GM21825 (cell line): ENCODE results near the gene STUB1.

Experiments
- ATAC-seq: cut with Tn5 transposase; IDR thresholded peaks from one replicate; pipeline ENCODE4 v1.9.1; 2021; ENCODE audit warnings: mild to moderate bottlenecking, moderate library complexity; ENCODE audit not compliant: unreplicated experiment

The STUB1 gene

DNA sequence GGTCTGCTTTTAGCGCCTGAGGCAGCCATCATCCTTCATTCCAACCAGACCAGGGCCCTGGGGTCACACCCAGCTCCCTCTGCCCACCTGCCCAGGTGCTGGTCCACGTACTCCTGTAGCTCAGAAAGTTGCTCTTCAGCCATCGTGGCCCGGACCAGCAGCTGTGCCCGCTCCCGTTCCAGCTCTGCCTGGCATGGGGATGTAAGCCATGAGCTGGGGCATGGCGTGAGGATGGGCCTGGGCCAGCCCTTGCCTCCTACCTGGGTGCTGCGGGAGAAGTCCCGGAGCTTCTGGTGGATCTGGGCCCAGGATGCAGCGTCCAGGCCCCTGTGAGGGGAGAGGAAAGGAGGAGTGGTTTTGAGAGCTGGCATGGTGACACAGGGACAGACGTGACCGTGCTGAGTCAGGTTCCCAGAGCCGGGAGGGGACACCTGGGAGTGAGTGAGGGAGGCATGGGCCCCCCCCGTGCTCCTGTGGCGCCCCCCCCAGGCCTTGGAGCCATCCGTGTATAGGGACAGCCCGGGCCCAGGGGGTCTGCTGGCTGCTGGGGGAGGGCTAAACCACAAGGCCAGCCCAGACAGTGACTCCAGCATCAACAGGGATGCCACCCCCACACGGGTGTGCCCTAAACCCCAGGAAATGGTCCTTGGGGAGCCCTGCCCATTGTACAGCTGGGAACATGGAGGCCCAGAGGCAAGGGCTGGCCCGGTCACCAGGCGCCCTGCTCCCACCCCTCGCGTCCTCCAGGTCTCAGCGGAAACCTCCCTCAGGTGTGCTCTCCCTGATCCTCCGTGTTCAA lies 42.8 kb downstream of the STUB1 start:
- no peak for ATAC-seq

DNA sequence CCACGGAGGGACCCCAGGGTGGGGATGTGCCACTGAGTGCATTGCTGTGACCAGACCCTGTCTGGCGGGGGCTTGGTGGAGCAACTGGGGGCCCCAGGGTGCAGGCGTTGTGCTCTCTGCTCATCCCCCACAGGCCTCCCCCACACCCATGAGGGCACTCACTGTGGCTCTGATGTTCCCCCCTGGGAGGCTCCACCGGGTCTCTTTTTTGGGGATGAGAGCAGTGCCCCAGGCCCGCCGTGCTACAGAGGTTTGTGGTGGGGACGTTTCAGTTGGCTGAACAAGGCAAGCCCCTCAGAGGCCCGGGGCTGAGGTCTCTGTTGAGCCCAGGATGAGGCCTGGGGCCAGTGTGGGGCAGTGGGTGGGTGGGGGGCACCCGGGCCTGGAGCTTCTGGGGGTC lies 43.5 kb downstream of the STUB1 start:
- ATAC-seq, result no peak

DNA sequence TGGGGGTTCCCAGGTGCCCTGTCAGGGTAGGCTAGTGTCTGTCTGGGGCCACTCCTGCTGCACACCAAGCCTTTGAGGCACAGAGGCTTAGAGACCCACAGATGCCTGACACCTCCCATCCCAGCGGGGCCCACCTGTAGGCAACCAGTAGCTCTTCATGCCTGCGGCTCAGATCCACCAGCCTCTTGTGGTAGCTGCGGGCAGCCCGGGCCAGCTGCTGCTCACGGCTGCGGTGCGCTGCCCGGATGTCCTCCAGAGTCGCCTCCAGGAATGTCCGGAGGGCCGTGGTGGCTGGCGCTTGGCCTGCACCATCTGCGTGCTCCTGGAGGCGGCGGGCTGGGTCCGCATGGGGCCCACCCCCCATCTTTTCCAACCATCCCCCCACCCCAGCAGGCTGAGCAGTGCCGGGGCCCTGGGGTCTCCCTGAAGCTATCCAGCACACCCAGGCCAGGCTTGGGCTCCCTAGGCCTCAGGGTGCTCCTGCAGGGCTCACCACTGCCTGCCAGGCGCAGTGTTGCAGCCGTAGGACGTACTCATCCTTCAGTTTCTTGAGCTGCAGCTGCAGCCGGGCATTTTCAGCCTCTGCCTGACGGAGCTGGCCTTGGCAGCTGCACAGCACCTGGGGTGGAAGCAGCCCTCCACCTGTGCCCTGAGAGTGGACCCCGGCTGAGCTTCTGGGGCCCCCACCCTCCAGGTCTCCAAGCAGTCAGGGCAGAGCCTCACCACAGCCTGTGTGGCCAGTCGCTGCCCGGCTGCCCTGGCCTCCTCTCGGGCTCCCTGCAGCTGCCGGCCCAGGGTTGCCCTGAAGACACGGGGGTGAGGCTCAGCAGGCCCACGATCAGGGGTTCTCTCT lies 44.2 kb downstream of the STUB1 start:
- no peak for ATAC-seq

DNA sequence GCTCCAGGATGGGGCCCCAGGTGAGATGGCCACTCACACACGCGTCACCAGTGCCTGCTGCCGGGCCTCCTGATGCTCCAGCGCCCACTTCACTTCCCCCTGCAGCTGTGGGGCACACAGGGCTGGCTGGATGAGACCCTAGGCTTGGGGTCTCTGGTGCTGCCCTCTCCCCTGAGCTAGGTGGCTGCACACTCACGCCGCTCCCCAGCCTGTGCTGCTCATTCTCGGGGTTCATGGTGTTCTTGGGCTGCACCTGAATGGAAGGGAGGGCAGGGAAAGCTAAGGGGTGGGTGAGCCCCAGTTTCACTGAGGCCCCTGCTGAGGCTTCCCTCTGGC lies 44.8 kb downstream of the STUB1 start:
- ATAC-seq, result no peak

DNA sequence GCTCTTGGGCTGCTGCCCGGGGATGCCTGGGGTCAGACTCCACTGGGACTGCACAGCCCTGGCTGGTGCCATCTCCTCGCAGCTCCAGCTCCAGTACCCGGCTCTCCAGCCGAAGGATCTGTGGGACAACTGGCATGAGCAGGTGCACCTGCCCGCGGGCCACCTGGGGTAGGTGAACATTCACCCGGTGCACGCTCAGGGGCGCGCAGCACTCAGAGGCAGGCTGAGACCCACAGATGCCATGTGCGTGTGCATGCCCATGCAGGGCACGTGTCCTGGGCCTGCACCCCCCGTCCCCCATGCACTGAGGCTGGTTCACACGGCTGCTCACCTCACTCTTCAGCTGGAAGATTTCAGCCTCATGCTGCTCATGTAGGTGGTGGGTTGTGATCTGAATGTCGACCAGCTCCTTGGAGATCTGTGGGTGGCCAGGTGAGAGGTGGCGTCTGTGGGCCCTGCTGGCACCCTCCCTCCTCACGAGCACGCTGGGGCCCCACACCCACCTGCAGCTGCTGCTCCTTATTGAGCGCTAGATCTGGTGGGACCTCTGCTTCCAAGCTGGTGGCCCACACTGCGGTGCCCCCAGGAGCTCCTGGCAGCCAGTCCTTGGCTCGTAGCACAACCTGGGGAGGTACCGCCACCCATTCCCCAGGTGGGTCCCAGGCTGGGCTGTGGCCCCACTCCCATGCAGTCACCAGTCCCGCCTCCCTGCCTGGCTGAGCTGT lies 45.4 kb downstream of the STUB1 start:
- ATAC-seq, result no peak

DNA sequence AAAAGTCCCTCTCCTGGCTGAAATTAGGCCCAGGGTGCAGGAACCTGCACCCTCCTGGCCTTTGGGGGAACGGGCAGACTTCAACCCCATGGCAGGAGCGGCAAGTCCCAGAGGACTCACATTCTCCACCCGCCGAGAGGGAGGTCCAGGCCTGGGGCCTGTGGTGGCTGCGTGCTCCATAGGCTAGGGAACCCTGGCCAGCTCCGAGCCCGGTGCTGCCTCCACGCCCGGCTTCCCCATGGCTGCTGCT lies 45.9 kb downstream of the STUB1 start:
- ATAC-seq, result no peak

DNA sequence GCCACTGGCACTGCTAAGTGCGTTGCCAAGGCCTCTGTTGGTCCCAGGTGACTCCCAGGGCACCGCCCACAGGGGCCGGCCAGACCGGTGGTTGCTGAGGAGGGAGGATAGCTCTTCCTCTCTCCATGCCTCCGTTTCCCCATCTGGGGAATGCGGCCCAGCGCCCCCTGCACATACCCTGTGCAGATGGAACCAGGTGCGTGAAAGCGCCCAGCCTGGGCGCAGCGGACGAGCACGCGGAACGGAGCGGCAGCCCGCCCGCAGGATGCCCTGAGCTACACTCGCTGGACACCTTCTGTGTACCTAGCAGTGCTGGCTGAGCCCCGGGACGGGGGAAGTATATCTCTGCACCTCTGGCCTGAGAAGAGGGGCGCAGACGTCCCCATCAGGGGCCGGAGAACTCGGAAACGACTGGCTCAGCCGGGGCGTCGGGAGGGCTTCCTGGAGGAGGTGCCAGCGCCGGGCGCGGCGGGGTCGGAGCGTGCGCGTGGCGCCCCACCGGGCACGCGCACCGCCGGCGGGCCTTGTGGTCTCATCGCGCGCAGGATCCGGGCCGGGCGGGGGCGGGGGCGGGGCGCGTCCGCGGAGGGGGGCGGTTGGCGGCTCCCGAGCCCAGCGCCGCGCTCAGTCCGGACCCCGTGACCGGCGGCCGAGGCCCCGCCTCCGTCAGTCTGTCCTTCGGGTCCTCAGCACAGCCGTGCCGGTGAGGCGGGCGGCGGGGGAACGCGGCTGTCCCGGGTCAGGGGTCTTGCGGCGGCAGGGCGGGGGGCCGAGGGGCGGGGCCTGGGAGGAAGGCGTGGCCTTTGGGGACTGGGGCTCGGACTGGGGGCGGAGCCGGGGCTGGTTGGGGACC lies 46.5 kb downstream of the STUB1 start, which contains the start of the genes CCDC78 and HAGHL:
TSS of gene CCDC78 (minus strand) at position 6 of the 853 bp plus-strand sequence. CDS start 76 bp downstream, outside the sequence.
TSS of gene HAGHL (plus strand) at position 669 of the 853 bp plus-strand sequence. CDS start 404 bp downstream, outside the sequence.
- ATAC-seq, result no peak

DNA sequence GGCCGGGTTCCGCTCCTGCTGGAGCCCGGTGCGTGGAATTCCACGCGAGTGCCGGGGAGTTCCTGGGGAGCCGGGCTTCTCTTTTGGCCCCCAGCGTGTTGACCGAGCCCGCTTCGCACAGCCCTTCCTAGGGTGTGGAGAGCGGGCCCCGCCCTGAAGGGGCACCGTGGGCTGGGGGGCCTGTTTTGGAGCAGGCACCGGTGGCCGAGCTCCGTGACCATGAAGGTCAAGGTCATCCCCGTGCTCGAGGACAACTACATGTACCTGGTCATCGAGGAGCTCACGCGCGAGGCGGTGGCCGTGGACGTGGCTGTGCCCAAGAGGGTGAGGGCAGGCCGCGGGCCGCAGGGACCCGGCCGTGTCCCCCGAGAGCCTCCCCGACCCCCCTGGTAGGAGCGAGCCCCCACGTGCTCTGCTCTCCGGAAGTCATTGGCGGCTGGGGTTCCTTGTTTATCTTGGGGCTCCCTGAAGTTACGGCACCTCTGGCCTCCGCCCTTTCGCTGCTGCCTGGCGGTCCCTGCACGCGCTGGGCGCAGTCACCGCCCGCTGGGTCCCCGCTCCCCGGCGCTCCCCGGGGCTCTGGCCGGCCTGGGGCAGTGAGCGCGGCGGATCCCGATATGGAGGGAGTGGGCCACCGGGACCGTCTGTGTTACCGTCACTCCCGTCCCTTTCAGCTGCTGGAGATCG lies 47.2 kb downstream of the STUB1 start:
- ATAC-seq, result no peak

DNA sequence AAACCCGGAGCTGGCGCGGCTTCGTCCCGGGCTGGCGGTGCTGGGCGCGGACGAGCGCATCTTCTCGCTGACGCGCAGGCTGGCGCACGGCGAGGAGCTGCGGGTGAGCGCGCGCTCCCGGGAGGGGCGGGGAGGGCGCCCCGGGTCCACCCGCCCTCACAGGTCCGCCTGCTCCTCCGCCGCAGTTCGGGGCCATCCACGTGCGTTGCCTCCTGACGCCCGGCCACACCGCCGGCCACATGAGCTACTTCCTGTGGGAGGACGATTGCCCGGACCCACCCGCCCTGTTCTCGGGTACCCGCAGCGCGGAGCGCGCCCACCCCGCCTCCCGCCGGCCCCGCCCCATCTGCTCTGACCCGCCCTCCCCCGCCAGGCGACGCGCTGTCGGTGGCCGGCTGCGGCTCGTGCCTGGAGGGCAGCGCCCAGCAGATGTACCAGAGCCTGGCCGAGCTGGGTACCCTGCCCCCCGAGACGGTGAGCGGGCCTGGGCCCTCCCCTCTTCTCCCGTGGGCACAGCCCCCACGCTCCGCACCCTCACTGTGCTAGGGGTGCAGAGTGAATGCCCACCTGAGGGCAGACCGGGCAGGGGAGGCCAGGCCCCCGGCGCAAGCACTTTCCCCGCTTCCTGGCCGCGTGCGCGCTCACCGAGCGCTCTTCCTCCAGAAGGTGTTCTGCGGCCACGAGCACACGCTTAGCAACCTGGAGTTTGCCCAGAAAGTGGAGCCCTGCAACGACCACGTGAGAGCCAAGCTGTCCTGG lies 48.1 kb downstream of the STUB1 start:
- ATAC-seq, result no peak

DNA sequence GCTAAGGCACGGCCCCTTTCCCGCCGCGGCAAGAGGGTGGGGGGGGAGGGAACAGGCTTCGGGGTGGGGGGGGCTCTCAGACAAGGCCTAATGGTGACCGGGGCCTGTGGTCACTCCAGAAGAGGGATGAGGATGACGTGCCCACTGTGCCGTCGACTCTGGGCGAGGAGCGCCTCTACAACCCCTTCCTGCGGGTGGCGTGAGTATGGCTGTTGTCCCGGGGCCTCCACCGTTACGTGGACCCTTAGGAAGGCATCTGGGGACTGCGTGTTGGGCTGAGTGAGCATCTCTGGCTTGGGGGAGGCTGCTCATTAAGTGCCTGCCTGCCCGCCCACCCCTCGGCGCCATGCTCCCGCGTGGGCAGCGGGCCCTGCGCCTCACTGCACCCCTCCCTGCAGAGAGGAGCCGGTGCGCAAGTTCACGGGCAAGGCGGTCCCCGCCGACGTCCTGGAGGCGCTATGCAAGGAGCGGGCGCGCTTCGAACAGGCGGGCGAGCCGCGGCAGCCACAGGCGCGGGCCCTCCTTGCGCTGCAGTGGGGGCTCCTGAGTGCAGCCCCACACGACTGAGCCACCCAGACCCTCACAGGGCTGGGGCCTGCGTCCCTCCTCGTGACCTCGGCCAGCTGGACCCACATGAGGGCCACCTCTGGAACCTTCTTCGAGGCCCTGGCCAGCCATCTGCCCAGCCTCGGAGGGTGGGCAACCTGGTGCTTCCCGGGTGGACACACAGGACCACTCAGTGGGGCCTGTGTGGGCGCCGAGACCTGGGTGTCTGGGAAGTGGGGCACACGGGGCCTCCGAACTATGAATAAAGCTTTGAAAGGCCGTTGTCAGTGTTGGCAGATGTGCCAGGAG lies 48.9 kb downstream of the STUB1 start:
- no peak for ATAC-seq

DNA sequence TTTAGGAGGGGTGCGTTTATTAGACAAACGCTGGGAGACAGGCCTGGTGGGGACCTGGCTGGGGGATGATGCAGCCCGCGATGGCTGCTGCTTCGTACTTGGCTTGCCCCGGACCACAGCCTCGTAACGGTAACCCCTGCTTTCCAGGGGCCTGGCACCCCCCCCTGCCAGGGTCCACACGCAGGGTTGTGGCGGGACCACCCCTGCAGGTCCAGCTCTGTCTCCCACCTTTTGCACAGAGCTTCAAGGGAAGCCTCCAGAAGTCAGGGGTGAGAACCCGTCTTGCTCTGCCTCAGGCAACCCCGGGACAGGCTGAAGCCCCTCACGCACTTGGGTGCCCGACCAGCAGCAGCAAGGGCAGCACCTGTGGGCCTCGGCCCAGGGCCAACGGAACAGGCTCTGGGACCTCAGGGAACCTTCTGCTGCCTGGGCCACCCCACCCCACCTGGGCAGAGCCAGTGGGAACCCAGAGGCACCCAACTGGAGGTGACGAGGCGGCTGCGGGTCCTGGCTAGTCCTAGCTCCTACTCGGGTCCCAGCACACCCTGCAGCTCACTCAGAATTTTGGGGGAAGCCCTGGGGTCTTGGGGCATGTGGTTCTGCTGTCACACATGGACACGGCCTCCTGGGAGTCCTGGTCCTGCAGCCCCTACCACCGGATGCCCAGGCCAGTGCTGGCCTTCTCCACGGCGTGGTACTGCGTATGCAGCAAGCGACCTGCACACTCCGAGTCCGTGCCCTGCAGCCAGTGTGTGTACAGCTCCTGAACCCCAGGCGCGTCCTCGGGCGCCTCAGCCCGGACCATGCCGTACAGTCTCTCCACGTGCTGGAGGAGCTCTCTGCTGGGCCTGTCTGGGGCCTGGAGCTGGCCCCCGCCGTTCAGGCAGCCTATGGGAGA lies 49.8 kb downstream of the STUB1 start:
- no peak for ATAC-seq

DNA sequence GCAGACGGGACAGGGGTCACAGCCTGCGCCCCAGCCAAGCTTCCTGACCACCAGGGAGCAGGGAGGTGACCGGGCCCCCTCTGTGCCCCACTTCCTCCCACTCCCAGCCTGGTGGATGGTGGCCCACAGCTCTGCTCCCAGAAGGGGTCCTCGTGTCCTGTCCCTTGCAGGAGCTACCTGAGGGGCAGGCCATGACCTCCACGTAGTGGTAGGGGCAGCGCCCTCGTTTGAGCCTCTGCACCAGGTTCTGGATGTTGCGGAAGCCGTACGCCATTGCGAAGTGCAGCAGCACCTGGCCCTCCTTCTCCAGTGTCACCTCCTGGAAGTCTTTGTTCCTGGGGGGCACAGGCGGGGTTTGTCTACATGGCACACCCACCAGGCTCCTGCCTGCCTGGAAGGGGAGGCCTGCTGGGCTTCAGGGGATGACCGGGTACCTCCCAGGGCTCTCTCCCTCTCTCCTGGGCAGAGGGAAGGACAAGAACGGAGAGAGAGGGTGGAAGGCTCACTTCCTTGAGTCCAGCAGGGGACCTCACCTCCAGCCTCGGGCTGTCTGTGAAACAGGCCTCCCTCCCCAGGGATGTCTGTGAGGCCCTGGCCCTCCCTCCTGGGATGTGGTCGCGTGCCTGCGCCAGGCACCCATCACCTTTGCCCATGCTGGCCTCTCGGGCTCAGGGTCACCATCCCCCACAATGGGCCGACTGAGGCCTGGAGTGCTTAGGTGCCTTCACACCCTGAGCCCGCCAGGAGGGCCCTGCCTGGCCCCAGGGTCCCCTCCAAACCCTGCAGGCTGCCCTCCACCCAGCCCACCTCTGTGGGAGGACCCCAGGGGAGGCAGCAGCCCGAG lies 50.7 kb downstream of the STUB1 start:
- no peak for ATAC-seq

DNA sequence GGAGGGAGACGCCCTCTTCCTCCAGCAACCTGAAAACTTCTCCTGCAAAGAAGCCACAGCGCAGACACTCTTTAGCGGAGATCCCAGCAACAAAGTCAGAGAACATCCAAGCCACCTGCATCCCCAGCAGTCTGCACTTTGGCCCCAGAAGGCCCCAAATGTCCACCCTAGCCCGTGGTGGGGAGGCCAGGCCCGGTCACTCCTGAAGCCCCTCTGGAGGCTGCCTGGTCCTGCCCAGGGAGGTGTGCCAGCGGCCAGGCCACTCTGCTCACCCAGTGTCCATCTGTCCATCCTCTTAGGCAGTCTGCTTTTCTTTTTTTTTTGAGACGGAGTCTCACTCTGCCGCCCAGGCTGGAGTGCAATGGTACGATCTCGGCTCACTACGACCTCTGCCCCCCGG lies 52.1 kb downstream of the STUB1 start:
- no peak for ATAC-seq
